Endometrial microvascular endothelial cells (primary cell): ENCODE measurements around the gene TICAM2. TPM values are rescaled to one million over a fixed set of nuclear protein-coding genes. Genes with fewer than 3 reads are reported as not detected.

ENCODE experiments used
- in situ Hi-C: cut with HindIII; loops from 2 replicates; pipeline ENCODE4 v1.10.0; 2017; ENCODE audit warnings: low sequenced_read_pairs, low pct_unique_long_range_greater_than_20kb; ENCODE audit errors: inconsistent ontology term
- total RNA-seq: library from RNA; depleted of rRNA; stranded (reverse); fragments of >200 nt; gene quantifications from one replicate; pipeline ENCODE4 v1.2.3, GENCODE V29; 2015; ENCODE audit errors: inconsistent ontology term

The TICAM2 gene
- total RNA-seq, 1 donor from 2014 or later: 2.0 TPM

DNA sequence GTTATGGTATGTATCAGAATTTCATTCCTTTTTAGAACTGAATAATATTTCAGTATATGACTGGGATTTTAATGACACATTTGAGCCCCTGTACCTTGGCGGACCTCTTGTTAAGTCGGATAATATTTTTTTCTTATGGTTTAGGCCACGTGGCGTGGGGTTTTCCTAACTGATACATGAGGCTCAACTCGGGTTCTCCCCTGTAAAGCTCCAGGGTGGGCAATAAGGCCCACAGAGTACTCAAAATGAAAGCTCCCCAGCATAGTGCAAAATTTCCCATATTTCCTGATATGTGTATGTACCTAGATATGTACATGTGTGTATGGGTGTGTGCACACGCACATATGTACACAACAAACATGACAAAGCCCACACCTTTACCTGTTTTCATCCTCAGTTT lies 24.5 kb downstream of the TICAM2 start:
- in situ Hi-C loops: no loop called here

DNA sequence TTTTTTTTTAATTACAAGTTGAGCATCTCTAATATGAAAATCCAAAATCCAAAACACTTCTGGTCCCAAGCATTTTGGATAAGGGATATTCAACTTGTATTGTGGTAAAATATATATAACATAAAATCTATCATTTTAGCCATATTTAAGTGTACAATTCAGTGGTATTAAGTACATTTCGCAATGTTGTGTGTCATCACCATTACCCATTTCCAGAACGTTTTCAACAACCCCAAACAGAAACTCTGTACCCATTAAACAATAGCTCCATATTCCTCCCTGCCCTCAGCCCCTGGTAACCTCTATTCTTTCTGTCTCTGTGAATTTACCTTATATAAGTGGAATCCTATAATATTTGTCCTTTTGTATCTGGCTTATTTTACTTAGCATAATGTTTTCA lies 24.9 kb downstream of the TICAM2 start:
- in situ Hi-C loops: no loop called here

DNA sequence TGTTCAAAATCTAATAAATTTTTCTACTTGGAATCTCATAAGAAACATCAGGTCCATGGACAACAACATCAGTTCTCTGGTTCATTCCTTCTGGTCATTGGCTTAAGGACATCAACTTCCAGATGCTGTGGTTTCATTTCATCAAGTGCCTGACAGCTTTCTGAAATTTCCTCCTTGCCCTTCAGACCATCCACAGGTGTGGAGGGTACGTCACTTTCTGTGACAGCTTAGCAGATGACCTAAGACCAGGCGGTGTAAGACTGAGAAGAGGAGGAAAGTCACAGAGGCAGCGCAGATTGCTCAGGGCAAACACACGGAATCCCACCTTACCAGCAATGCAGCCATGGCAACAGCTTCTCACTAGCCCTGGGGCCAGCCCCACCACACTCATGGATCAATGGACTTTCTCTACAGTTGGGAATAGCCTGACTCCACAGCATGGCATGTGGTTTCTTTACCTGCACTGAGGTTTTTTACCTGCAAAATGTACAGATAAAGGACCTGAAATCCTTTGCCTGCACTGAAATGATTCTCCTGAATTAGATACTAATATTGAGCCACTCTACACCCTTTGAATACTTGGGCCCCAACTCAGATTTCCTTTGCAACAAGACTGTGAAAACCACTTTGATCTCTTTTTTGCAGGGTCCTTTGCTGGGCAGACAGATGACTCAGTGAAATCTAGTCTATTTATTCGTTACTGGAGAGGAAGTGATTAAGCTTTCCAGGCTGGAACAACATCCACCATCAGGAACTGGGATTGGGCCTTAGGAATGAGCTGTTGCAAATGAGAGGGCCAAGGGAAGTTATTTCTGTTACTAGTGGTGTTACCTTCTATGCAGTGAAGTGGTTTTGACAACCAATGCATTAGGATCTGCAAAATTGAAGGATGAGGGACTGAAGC lies 26.9 kb downstream of the TICAM2 start:
- in situ Hi-C loops: no loop called here

DNA sequence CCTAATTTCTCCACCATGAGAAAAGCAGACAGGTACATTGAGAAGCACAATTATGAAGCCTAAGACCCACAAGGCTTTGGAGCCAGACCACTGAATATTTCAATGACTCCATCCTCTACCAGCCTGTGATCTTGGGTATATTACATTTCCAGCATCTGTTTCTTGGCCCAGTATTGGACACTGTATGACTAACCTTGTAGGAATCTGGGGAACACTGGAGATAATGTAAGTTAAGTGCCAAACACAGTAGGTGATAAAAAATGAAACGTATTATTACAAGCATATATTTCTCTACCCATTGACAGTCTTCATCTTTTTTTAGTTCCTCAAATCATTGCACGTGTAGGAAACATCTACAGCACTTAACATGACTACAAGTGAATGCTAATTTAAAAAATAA lies 29.1 kb downstream of the TICAM2 start:
- in situ Hi-C loops: no loop called here

DNA sequence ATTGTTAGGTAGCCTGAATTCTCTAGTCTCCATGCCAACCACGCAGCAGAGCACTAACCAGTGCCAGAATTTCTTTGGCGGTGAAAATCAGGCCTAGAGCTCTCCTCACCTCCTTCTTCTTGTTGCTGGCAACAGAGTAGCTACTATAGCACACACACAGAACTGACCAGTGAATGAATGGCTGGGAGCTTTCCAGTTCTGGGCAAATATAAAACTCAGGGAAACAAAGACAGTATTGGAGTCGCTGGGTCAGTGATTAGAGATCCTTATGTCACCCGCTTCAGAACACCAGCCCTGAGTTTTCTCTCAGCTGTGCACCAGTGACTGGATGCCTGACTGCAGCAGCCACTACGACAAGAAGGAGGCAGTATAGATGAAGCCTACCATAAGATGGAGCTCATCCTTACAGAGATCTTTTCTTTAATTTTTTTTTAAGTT lies 30.8 kb downstream of the TICAM2 start:
- in situ Hi-C loops: no loop called here

DNA sequence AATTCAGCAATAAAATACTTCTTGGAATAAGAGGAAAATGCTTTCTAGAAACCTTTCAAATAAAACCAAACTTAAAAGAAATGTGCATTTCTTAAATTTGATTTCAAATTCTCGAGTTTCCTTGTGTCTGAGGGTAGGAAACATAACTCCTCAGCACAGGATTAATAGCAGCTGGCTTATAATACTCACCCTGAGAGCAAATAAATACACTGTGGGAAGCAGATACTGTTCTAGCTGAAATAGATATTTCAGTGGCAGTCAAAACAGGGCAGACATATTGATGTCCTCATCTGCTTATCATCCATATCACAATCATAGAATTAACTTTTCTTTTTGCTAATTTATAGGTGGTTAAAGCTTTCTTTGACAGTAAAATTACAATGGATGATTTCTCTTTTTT lies 33.6 kb downstream of the TICAM2 start:
- in situ Hi-C loops: no loop called here

DNA sequence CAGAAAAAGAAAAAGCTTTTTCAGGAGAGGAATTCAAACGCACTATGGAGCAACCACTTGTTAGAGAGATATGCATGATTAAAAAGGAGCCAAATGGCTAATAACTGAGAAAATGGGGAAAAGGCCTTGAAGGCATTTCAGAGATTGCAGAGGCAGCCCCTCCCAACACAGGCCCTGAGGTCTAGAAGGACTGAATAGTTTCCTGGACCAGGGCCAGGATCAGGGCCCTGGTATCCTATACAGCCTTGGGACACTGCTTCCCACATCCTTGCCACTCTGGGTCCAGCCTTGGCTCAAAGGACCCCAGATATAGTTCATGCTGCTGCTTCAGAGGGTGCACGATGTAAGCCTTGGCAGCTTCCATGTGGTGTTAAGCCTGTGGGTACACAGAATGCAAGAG lies 37.0 kb downstream of the TICAM2 start:
- in situ Hi-C loops: no loop called here

DNA sequence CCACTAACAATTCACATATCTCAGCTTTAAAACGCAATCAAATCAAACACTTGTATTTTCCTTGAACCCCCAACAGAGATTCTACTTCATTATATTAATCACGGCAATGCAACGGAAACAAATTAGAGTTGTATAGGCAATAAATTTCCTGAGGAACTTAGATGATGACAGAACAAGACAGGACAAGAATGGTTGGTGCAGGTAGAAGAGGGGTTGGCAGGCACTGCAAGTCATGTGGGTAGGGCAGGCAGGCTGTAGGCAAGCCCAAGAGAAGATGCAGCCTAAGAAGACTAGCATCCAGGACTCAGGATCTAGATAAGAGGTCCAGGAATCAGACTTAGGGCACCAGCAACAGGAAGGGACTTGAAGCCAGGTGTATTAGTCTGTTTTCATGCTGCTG lies 41.1 kb downstream of the TICAM2 start:
- in situ Hi-C loops: no loop called here

DNA sequence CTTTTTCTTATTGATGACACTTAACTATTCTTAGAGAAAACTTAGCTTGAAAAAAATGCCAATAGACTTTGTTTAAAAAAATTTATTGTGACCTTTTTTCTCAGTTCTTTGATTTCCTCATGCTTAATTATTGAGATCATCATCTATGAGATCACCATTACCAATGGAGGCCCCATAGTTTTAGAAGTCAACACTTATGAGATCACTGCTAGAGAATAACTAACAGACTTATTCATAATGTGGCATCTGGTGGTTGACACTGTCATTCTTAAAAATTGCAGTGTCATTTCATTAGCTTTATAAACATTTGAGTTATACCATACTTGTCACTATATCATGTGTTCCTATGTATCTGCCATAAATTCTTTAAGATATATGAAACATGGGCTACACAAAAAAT lies 42.8 kb downstream of the TICAM2 start:
- in situ Hi-C loops: no loop called here

DNA sequence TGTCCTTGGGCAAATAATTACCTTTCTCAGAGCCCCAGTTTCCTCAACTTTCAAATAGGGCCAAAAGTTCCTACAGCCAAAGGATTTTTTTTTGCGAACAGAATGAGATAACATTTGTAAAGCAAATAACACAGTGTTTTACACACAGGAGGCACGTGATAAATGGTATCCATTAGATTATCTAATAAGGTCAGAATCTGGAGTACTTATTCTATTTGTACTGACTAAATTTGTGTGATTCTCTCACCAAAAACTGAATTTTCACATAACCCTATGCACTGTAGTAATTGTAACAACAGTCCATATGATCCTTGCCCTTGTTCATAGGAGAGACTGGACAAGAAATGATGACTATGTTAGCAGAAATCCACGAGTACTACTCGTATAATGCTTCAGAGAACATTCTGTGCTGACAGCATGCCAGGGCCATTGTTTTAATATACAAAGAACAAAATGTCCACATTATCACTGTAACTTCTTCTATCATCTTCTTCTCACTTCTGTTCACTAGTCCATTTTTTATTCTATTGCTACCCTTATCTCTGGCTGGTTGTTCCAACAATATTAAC lies 43.8 kb downstream of the TICAM2 start:
- in situ Hi-C loops: no loop called here

DNA sequence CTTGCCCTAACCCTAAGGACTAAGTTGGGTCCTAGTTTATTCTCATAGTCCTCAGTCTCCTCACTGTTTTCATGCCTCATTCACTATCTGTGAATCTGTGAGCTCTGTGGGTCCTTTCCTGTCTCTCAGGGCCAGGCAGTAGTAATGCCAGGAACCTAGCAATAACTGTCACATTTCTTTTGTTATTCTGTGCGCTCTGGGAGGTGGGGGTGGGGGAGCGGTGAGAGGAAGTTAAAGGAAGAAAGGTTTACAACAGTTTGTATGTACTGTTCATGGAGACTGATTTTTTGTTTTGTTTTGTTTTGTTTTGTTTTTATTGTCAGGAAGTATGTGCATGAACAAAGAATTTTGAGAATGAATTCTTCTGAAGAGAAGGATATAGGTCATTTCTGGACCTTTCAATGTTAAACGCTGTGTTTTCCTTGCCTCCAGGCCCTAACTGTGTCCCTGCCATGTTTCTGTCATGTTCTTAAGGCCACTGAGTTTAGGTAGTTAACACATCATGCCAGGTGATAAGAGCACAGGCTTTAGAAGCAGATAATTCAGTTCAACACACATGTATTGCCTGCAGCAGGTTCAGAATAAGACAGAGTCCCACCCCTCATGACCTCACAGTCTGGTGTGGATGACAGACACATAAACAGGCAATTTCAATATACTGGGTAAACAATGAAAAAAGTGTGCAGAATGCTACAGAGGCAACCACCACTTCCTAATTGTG lies 44.5 kb downstream of the TICAM2 start:
- in situ Hi-C loops: no loop called here

DNA sequence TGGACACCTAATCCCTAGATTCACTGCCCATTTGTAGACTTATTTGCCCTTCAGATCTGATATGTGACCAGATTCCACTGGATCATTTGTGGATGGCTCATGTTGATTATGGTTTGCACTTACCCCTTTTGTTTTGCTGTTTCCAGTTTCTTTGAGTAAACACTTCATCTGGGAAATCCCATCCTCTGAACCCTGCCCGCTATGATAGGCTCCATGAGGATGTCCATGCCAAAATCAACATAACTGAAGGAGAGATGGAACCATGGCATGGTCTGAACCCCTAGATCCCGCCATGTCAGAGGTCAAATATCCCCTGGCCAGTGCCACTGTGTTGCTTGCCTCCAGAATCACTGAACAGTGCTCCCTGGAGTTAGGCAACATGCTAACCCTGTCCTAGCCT lies 46.0 kb downstream of the TICAM2 start:
- in situ Hi-C loops: no loop called here

DNA sequence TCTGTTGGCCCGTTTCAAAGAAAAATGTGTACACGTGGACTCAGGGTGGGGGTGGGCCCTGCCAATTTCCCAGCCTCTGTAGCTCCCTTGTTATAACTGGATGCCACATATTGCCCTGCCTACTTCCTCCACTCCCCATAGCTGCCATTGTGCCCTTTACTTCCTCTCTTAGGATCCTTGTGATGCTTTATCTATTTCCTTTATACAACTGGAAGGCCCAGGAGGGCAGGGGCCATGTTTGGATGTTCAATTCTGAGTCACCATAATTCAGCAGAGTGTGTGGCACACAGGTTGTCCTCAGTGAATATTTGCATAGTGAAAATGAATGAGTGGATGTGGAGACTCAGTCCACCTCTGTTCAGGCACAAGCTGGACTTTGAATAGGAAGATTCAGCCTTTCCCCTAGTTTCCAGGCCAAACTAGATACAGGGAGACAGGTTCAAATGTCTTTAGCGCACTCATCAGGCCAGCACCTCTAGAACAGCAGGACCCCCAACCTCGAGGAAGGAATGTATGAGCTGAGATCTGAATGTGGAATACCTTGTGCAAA lies 47.1 kb downstream of the TICAM2 start:
- in situ Hi-C loops: no loop called here

DNA sequence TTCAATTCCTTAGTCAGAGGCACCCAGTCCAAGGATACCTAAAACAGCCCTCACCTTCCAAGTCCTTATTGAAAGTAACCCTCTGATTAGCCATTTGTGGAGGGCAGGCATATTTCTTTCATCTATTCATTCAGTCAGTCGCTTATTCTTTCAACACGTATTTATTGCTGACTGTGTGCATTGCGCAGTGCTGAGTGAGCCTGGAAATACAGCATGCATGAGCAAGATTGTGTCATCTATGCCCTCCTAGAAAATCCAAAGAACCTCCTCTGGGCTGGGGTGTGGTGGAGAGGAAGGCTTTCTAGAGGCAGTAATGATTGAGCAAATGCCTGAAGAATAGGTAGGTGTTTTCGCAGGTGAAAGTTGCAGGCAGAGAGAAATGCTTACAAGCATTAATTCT lies 49.2 kb downstream of the TICAM2 start:
- in situ Hi-C loops: no loop called here

DNA sequence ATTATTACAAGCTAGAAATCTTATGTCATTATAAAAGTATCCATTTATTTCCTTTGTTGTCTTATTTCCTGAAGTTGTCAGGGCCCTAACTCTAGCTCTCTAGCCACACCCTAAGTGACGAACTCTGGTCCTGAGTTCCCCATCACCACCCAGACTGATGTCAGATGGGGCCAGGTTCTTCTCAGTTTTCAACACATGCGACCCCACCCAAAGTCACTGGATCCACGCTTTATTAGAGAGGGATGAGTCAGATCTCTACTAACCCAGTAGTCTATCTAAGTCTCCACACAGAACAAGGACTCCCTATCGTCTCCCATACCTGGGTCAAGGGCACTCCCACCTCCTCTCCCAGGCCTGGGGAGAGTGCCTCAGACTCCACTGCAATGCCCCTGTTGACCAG lies 50.9 kb downstream of the TICAM2 start:
- in situ Hi-C loops: no loop called here

DNA sequence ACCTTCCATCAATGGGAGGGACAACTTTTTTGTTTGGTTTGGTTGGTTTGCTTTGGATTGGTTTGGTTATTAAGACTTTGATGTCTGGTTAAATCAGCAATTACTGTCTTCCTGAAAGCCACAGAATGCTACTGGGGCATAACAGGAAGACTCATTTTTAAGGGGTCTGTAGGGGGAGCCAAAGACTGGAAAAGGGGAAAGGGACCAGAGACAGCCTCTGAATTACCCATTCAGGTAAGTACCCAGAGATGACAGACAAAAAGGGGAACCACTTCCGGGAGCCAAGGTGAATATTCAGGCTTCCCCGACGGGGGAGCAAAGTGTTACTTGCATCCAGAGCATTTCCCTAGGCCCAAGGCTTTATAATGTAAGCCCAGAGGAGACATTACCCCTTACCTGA lies 53.1 kb downstream of the TICAM2 start:
- in situ Hi-C loops: loop anchor here (25.0 kb wide), 1 partner anchor 237 kb away; no protein-coding TSS in a partner anchor

DNA sequence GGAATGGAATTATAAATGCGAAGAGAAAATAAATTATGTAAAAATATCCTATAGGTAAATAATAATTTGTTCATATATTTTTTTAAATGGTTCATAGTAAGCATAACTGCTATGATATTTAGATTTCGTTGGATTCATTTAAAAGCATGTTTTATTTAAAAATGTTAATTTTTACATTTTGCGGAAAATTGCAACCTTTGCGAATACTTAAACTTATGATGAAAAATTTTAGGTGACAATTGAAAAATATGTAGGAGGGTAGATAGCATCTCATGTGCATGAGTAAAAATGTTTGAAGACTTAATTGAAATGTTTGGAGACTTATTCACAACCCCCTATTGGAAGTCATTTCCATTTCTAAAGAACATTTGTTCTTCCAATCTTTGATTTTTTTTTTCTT lies 53.6 kb downstream of the TICAM2 start:
- in situ Hi-C loops: loop anchor here (25.0 kb wide), 1 partner anchor 236 kb away; no protein-coding TSS in a partner anchor

DNA sequence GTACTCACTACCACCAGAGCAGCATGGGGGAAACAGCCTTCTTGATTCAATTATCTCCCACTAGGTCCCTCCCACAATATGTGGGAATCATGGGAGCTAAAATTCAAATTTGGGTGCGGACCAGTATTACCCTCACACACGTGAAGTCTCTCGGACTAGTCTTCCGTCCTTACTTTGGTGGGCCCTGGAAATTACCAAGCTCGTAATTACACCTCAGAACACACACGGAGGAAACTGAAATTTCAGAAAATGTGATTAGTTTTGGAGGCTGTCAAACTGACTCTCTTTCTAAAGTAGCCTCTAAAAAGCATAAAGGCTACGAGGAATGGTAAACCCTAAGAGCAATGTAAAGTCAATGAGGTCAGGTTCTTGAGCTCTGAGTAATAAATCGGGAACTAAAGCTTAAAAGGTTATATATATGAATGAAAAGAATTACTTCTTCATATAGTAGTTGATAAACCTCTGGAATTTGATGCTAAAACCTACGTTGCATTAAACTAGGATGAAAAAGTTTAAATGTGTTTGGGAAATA lies 56.9 kb downstream of the TICAM2 start:
- in situ Hi-C loops: loop anchor here (25.0 kb wide), 1 partner anchor 233 kb away; no protein-coding TSS in a partner anchor
